Epithelial cell of proximal tubule (primary cell): ENCODE data around the gene TPO. TPM values are rescaled to one million over a fixed set of nuclear protein-coding genes. Genes with fewer than 3 reads are reported as not detected.

Experiments
- DNase-seq: peaks from one replicate; pipeline ENCODE4 v3.0.0-alpha.2; 2011; ENCODE audit warnings: low read depth
- H3K4me3 ChIP-seq: 2 replicates; pipeline ENCODE4 v1.5.1; 2011; ENCODE audit warnings: low read depth, mild to moderate bottlenecking, low read length
- total RNA-seq: library from RNA; depleted of rRNA; stranded (reverse); fragments of >200 nt; gene quantifications from 2 replicates; pipeline ENCODE4 v1.2.3, GENCODE V29; 2015
- TF ChIP-seq, protein P1 (sequence below): conservative IDR thresholded peaks from 2 replicates; pipeline ENCODE4 v1.5.1; 2012; ENCODE audit warnings: low read depth, mild to moderate bottlenecking, low read length

Gene TPO
- total RNA-seq, 1 donor from 2014 or later: not detected

DNA sequence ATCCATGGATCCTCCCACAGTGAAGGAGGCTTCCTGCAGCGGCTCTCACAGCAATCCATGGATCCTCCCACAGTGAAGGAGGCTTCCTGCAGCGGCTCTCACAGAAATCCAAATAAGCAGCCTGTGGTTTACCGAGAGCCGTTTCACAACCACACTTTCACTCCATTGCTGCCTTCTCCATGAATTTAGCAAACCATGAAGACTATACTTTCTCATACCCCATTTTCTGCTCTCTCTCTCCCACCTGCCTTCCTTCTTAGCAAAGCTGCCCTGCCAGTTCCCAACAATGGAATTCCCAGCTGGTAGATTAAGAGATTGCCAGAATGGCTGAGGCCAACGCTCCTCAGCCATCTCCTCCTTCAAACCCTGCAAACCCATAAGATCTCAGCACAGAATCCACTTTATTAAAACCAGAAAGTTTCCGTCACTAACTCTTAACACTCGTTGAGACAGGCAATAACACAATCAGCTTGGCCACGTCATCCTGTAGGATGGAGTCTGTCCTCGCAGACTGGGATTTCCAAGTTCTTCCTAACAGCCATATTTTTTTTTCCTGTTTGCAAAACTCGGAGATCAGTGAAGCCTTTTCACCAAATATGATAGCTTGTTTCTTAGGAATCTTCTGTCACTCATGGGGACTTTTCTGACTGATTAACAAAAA lies 168.8 kb downstream of the TPO start:
- TF ChIP-seq, protein P1, sequence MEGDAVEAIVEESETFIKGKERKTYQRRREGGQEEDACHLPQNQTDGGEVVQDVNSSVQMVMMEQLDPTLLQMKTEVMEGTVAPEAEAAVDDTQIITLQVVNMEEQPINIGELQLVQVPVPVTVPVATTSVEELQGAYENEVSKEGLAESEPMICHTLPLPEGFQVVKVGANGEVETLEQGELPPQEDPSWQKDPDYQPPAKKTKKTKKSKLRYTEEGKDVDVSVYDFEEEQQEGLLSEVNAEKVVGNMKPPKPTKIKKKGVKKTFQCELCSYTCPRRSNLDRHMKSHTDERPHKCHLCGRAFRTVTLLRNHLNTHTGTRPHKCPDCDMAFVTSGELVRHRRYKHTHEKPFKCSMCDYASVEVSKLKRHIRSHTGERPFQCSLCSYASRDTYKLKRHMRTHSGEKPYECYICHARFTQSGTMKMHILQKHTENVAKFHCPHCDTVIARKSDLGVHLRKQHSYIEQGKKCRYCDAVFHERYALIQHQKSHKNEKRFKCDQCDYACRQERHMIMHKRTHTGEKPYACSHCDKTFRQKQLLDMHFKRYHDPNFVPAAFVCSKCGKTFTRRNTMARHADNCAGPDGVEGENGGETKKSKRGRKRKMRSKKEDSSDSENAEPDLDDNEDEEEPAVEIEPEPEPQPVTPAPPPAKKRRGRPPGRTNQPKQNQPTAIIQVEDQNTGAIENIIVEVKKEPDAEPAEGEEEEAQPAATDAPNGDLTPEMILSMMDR: no peak
- no peak overlapping the region for H3K4me3 ChIP-seq
- DNase-seq: no peak

DNA sequence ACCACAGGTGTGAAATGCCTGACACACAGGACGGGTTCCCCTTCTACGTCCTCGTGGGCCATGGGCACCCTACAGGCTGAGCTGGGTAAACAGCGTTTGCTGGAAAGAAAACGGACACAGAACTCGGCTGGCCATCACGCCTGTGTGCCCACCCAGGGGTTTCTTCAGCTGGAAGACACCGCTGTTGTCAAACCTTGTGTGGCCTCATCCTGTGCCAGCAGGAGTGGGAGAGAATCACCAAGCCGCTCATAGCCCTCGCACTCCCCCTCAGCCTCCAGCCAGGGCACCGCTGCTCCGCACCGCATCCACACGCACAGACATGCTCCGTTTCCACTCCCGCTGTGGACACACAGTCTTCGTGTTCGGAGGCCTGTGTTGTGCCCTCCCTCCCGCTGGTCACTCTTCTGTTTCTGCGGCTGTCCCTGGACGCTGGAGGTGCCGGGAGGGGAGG lies 169.7 kb downstream of the TPO start:
- TF ChIP-seq, protein P1: no peak

DNA sequence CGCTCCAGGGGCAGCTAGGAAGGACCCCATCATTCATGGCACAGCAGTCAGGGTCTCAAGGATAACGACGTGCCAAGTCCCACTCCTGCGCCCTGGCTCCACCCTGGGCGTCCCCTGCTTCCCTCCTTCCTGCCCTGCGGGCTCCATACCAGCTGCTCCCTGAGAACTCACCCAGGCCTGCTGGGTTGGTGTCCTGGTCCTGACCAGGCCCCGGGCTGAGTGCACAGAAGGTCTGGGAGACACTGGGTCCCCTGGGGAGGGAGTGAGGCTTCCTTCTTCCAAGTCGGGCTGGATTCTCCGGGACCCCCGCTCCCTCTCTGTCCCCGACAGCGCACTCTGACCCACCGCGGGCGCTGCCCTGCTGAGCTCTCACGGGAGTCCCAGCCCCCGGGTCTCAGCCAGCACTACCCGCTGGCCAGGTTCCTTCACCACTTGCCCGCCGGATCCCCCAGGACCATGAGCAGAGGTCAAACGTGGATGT lies 170.8 kb downstream of the TPO start:
- DNase-seq: no peak
- TF ChIP-seq, protein P1: no peak
- H3K4me3 ChIP-seq: no peak overlapping the region

More for the DNA sequence above, 169.7 kb downstream of the TPO start:
- H3K4me3 ChIP-seq: no peak overlapping the region
- DNase-seq: no peak

DNA sequence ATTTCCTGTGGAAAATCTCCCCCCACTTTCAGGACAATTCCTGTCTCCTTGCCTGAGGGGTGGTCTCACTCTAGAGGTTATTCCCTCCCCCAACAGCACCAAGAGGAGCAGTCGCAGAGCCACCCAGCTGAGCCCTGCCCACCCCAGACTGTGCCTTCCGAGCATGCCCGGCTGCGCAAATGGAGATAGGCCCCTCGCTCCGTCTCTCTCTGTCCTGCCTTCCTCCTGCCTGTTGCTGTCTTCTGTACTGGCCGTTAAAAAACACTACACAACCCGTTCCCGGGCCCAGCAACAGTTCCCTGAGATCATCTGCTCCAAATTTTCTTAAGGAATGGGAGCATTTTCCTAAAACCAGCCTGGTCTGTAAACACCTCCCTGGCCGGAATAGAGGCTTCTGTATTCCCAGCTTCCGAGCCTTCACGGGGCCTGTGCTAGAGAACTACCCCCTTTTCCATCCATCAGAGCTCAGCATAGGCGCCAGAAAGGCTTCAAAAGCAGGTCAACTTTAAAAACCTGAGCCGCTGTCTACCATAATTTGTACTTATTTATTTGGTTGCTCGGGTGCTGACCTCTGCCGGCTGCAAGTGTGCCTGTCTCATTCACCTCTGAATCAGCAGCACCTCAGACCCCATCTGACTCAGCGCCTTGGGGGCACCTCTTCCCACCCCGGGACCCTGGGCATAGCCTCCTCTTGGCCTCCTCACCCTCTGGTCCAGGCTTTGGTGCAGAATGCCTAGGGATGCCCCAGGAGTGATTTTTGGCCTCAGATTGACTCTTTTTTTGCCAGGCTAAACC lies 171.6 kb downstream of the TPO start:
- no peak for DNase-seq

DNA sequence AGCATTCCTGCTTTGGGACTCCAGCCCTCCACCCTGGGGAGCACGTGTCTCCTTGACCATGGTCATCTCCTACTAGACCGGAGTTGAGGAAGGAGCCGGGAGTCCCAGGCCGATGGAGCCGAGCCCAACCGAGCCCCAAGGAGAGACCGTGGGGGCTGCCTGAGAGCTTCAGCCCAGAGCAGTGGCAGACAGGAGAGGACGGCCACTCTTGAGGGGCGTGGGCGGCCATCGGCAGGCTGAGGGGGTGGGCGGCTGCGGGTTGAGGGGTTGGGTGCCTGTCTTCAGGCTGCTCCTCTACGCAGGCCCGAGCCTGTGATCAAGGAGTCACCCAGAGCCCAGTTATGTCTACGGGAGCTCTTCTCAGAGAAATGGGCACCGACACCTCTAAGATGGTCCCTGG lies 172.4 kb downstream of the TPO start:
- no peak overlapping the region for H3K4me3 ChIP-seq
- no peak for DNase-seq
- TF ChIP-seq, protein P1: no peak

More for the DNA sequence above, 171.6 kb downstream of the TPO start:
- TF ChIP-seq, protein P1: peak; percentile 47
- no peak overlapping the region for H3K4me3 ChIP-seq

DNA sequence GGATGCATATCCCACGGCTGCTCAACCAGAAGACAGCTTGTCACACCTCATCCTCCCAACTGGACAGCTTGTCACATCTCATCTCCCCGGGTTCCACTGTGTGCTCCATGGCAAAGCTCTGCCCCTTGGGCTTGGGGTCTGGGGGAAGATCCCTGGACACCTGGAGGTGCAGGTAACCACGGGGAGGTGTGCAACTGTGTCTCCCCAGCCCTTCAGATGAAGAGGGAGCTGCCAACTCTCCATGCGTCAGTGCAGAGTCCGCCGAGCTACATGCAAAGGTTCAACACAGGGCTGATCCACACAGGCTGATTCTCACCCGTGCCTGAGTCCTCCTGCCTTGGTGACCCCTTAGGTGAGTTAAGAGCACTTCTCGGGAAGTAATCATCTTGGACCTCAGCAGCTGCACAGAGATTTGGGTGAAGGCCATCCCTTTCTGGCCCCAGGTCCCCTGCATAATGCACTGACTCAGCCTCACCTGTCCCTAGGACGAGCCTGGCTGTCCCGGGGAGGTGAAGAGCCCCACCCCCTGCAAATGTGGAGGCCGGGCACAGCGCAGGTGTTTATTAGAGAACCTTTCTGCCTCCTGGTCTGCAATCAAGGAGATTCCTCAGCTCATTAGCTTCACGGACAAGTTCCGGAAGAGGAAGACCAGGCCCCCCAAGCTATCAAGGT lies 173.1 kb downstream of the TPO start:
- DNase-seq: no peak
- no peak overlapping the region for H3K4me3 ChIP-seq
- TF ChIP-seq, protein P1: no peak
